GM19099 (cell line): ENCODE results near the gene SLC6A17.

Experiments used
- POLR2A ChIP-seq: IDR thresholded peaks from 3 replicates; pipeline ENCODE4 v1.6.1; 2011; ENCODE audit warnings: low read depth; ENCODE audit not compliant: insufficient read length; ENCODE audit errors: extremely low read depth

The SLC6A17 gene

DNA sequence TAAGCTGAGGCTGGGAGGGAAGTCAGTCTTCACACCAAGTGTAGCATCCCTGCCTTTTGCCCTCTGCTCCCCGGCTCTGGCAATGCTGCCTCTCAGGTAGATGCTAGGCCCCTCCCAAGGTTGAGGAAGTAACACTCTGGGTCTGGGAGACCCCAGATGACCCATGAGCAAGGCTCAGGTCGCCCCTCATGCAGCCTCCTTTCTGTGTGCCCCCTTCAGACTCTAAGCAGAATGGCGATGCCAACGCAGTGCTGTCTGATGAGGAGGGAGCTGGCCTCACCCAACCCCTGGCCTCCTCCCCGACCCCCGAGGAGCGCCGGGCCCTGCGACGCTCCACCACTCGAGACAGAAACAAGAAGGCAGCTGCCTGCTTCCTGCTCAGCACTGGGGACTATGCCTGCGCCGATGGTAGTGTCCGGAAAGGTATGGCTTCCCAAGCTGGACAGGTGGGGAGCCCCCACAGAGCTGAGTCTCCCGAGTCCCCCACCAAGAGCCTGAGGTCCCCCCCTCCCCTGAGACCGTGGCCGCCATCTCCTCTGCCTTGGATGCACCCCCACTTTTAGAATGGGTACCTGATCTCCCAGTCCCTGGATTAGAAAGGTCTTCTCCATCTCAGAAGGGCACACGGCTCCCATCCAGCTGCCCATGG, 75.6 kb downstream of the SLC6A17 start:
- TF ChIP-seq POLR2A = no peak

DNA sequence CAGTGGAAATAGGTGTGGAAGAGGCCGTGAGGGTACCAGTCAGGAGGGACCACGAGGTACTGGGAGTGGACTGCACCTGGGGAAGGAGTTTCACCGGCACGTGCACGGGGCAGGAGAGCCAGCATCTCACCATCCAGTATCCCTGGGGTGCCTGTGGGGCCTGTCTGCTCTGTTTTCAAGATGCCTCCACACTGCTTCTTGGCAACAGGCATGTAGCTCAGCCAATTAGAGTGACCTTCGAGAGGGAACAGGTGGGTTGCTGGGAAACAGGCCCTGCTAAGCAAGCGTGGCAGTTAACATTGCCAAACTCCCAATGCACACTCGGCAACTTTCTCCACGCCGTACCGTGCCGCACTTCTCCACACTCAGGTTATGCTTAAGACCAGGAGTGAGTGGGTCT, 77.5 kb downstream of the SLC6A17 start:
- no peak for TF ChIP-seq POLR2A

DNA sequence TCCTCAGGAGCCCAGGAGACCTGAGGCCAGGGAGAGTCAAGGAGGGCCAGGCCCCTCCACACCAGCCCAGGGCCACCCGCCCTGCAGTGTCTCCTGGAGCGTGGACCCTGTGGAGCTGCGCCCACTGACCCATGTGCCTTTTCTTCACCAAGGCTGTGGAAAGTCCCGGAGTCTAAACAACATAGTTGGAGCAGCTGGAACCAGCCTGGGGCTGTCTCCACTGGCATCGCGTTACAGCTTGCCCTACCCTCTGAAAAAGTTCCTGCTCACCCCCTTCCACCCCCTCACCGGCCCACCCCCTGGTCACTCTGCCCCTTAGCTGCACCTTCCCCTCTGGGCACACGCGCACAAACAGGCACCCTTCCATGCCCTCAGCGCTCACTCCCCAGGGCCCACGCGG, 78.1 kb downstream of the SLC6A17 start:
- TF ChIP-seq POLR2A = no peak

DNA sequence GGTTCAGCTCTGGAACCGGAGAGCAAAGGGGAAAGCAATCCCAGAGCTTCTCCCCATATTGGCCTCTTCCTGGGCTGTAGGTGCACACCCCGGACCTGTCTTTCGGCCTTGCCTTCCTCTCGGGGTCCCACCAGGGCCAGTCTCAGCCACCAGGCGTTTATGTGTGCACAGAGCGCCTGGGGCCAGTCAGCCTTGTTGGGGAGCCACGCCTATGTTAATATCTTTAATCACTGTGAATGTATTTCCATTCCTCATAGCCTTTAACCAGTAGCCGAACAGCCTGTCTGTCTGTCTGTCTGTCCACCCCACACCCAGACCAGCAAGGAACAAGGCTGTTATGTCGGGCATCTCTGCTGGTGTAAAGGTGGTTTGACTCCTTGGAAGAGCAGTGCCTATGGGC, 78.6 kb downstream of the SLC6A17 start:
- TF ChIP-seq POLR2A = no peak

DNA sequence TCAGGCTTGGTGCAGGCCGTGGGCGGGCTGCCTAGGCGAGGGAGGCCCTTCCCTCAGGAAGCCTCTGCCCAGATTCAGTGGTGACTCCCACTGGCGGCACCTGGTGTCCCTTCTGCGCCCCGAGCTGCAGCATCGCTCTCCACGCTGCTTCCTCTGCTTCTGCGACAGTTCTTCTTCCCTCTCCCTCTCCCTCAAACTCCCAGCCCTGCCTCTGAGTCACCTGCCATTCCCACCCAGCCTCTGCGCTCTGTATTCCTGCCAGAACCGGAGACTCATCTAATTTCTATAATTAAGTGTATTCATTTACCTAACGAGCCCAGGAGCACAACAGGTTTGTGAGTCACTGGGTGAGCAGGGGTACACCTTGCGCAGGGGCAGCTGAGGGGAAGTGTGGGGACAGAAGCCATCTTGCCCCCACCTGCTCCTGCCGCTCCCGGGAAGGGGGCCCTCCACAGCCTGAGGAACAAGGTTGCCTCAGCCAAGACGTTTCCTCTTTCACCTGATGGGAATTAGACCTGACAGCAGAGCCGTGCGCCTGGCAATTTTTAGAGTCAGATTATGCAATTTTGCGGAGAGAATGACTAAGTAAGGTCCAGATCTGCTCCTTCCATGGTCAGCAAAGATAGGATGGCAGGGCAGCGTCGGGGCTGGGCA, 79.2 kb downstream of the SLC6A17 start:
- no peak for TF ChIP-seq POLR2A

DNA sequence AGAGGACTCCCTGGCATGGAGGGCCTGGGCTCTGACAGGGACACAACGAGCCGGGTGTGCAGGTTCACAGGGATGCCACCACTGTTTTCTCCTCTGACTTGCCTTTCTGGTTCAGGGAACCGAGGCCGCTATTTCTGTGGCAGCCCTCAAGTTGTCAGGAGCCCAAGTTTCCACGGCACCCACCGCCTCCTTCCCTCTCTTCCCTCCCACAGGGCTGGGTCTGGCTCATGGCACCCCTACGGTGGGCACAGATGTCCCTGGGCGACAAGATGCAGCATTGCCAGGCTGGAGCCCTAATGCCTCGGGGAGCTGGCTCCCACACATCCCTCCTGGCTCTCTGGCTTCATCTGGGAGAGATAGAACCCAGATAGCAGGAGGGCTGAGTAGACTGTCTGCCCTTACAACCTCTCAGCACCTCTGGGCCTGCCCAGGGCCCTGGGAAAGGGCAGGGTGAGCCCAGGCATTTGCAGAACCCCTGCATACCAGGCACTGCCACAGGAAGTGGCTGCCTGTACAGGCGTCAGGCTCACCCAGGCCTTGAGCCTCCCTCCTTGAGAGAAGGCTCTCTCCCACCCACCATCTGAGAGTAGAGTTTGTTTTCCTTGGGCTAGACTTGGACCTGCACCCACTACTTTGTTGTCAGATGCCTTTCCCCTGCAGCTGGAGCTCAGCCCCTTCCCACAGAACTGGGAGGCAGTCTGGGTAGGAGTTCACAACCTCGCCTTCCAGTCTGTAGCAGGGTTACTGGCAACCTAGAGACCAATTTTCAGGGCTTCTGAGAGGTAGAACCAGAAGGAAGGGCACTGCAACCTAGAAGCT, 80.3 kb downstream of the SLC6A17 start:
- TF ChIP-seq POLR2A = no peak

DNA sequence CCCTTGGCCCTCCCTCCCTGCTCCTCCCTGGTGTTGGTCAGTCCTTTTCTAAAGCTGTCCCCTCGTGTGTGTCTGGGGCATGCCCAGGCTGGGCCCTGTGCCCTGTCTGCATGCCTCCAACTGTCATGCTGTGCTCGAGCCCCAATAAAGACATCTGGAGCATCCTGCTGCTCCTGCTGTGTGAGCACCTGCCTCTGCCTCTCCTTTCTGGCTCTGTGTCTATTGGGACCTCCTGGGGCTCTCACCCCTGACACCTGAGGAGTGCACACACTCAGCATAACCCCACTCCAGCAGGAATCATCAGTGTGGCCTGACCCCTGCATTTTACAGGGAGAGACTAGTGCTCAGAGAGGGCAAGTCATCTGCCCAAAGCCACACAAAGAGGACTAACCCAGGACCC, 83.6 kb downstream of the SLC6A17 start:
- TF ChIP-seq POLR2A = no peak

DNA sequence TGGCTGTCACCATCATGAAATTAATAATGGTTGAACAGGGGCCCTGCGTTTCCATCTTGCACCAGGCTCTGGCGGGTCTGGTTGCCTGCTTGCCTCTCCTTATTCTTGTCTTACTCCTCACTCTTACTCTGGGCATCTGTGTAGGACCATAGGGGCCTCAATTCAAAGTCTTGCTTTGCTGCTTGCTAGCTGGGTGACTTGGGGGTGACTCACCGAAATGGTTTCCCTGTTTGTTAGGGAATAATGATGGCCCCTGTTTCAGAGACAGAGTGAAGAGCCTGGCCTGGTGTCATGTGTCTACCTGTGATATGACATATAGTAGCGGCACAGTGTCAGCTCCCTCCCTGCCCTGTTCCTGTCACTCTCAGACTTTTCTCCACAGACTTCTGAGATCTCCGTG, 84.4 kb downstream of the SLC6A17 start:
- TF ChIP-seq POLR2A = no peak

DNA sequence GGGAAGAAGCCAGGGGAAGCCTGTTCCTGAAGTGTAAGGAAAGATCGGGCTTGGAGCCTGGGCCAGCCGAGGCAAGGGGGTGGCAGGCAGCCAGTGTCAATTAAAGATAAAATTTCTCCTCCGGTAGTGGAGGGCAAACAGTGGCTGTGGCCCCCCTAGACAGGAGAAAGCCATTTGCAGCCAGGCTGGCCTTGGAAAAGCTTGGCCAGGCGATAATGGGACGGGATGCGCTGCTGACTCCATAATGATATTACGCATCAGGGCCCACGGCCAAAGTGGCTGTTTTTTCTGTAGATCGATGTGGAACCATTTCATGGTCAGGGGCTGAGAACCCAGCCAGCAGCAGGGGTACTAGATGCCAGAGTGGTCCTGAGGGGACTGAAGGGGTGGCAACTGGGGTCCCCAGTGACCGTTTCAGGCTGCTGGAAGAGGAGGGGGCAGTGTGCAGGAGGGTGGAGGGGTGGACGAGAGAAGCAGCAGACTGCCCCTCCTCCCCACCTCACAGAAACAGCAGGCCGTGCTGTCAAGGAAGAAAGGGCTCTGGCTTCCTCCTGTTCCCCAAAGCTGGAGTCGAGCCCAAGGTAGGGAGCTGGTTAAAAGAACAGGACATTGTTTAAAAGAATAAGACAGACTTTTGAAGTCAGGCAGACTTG, 85.0 kb downstream of the SLC6A17 start:
- TF ChIP-seq POLR2A = no peak

DNA sequence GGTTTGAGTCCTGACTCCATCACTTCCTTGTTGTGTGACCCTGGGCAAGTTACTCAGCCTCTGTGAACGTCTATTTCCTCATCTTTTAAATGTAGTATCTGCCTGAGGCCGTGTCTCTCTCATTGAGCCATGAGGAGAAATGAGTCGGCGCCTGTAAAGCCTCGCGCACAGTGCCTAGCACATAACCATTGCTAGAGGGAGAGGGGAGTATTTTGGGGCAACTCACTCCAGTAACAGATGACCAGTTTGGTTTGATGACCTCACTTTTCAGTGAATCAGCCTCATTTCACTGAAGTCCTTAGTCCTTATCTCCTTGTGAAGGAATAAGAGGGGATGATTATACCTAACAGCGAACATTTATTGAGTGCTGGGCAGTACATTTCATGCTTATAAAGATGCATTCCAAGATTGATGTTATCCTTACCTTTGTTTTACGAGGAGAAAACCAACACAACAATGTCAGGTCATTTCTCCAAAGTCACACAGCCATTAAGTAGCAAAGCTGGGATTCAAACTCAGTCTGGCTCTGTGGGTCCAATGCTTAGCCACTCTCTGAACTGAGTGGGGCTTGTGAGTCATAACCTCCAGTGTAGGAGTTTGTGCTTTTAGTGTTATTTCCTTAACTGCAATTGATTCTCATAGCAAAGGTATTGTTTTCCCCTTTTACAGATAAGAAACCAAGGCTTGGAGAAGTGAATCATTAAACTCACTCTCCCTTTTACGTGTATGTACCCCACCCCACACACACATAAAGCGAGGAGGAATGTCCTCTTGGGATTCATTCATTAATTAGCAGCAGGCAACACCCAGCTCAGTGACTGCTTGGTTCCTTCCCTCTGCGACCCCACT, 85.8 kb downstream of the SLC6A17 start:
- TF ChIP-seq POLR2A = no peak

DNA sequence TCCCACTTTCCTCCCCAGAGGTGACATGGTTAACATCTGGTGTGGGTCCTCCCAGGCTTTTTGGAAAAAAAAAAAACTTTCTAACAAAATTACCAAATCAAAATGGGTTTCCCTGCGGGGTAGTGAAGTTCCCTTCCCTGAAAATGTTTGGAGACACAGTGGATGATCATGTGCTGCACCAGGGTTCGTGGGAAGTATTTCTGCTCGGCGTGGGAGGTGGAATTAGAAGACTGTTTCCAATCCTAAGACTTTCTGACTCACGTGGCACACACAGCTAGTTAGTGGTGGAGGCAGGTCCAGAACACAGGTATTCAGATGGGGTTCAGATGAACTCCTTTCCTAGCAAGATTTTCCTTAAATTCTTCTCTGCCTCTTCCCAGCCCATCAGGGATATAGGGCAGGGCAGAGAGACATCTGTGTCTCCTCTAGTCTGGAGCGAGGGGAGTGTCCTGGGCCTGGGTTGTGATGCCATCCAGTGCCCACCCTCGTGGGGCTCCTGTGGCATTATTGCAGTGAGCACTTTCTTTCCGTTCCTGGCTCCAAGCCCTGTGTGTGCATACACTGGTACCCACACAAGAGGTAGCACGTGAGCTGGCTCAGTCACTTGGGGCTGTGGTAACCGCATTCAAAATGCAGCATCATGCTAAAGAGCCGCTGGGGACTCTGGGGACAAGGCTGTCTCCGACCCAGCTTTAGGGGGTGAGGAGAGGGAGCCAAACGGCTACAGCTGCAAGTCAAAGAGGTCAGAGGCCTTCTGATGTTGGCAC, 87.3 kb downstream of the SLC6A17 start:
- TF ChIP-seq POLR2A = no peak

DNA sequence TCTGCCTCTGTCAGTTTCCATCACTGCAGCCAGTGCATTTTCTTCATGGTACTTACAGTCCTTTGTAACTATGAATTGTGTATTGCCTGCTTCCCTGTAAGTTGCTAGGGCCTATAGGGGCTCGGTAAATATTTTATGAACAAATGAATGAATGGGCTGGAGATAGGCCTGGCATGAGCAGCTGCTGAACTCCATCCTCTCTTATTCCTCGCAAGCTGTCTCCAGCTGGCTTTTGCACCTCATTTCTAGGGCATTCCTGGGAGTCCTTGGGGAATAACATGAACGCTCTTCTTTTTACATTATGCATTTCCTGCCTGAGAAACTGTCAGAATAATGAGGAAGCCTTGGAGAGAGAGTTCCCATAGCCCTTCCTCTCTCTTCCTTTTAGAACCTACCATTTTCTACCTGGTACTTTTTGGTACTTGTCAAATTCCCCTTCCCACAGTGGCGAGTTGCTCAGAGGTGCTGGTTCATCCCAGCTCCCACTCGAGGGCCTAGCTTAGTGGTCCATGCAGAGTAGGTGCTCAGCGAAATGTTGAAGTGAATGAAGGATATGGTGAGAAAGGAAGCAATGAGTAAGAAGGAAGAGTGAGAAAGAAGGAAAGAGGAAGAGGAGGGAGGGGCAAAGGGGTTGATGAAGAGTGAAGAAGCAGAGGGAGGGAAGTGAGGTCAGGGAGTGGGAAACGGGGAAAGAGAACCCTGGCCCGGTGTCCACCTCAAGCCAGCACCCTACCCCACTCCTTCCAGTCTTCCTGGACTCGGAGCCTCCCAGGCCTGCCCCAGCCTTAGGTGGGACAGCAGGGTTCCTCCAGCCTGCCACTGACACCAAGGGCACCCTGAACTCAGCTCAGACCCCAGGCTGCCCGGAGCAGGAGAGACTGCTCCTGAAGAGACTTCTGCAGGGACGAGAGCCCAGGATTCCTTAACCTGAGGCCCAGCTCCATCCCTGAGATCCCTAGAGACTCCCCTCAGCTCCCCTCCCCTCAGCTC, 89.4 kb downstream of the SLC6A17 start:
- TF ChIP-seq POLR2A = no peak

DNA sequence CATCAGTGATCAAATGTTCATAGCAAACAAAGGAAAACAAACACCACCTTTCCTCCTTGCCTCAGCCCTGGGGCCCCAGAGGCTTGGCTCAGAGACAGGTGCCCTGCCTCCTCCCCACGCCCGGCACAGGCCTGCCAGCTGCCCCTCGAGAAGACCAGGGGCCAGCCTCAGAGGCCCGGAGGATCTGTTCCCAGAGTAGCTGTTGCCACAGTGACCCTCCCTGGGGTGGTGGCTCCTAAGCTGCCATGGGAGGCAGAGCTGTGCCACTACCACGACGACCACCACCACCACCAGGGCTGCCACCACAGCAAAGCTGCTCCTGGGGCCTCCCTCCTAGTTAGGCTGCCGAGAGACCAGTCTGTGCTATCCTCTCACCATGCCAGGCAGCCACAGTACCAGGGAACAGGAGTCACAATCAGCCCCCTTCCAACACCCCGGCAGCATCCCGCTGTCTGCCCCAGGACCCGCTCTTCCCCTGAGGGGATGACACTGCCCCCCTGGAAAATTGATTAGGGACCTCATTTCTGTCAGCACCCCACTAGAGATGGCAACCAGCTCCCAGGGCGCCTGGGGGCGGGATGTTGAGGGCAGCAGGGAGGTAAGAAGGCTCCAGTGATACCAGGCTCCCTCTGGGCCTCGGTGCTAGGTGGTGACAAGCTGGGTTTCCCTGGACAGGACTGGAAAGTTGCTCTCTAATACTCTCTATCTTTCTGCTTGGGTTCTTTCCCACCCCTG, 90.3 kb downstream of the SLC6A17 start:
- TF ChIP-seq POLR2A = no peak

DNA sequence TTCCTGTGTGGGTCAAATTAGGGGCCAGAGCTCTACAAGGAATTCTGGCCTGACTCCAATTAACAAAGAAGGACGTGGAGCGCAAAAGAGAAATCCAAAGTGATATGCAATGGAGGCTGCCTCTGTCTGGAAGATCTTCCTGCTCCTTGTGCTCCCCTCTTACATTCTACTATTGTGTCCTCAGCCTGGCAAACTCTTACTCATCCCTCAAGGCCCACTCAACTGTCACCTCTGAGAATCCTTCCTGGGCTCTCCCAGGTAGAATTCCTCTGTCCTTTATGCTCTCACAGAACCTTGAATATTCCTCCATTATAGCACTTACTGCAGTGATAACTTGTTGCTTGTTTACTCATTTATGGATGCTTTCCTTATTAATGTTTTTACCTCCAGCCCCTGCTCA, 91.2 kb downstream of the SLC6A17 start:
- no peak for TF ChIP-seq POLR2A
